ENCODE results near the gene BRI3.

Gene BRI3

DNA sequence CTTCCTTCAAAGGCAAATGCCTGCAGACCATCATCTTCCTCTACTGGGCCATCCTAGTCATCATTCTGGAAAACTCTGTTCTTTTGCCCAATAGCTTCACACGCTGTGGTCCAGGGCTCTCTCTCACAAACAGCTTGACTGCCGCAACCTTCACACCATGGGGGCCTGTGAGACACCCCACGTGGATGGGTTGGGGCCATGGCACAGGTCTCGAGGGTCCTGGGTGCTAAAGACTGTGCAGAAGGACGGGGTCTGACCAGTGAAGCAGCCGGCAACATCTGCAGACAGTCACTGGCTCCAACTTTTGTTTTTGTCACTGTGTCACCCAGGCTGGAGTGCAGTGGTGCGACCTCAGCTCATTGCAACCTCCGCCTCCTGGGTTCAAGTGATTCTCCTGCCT lies 28.1 kb downstream of the BRI3 start:
- no peak overlapping the region for H3K23ac ChIP-seq (ENCODE audit: low read length)
- no peak overlapping the region for H2BK120ac ChIP-seq (ENCODE audit: insufficient read depth, low read length, poor library complexity)

DNA sequence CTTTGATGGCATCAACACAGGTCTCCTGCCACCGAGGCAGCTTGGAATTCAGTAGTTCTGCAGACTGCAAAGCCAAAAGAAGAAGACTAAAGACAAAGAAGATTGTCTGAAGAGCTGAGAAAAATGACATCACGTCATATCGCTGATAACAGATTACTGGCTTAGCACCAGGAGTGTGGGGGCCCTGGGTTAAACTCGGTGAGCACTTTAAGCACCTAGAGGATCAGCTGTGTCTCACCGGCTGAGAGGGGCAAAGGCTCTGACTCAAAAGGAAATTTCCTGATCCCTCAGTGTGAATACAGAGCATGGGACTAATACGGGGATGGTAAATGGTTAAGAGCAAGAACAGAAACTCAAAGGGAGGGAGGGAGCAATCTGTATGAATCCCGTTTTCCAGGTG lies 30.7 kb downstream of the BRI3 start:
- no peak overlapping the region for H3K9ac ChIP-seq (ENCODE audit: low read length)
- H3K14ac ChIP-seq (ENCODE audit: low read length): no peak overlapping the region
- no peak overlapping the region for H3K4me3 ChIP-seq (ENCODE audit: low read depth, low read length)
- no peak overlapping the region for H2BK5ac ChIP-seq (ENCODE audit: low read depth, low read length, poor library complexity)
- no peak overlapping the region for H2AK5ac ChIP-seq (ENCODE audit: low read length)
- no peak overlapping the region for H2BK12ac ChIP-seq (ENCODE audit: low read length)
- no peak overlapping the region for H4K8ac ChIP-seq (ENCODE audit: low read depth, low read length)
- H3K4me2 ChIP-seq (ENCODE audit: low read length): no peak overlapping the region
- H4K91ac ChIP-seq (ENCODE audit: low read depth, low read length): no peak overlapping the region
- no peaks in the 10 kb centered on the region for H3K27me3 ChIP-seq (ENCODE audit: insufficient read depth, low read length)
- no peak overlapping the region for H3K18ac ChIP-seq (ENCODE audit: low read length)
- H3K79me1 ChIP-seq (ENCODE audit: low read length): peaks cover 2% of the 10 kb centered on the region
- no peak overlapping the region for H2BK120ac ChIP-seq (ENCODE audit: insufficient read depth, low read length, poor library complexity)
- H3K4me1 ChIP-seq (ENCODE audit: control insufficient read depth in 1 of 2, insufficient read depth in 2 of 2, low read length in 2 of 2): peaks cover 11% of the 10 kb centered on the region in 2 experiments
- H3K27ac ChIP-seq (ENCODE audit: low read depth, low read length): no peak overlapping the region
- DNase-seq: no peak
- peaks cover 39 to 62% of the 10 kb centered on the region in 2 experiments for H3K36me3 ChIP-seq (ENCODE audit: control insufficient read depth in 1 of 2, insufficient read depth in 2 of 2, low read length in 2 of 2)
- peaks cover 2% of the 10 kb centered on the region for H3K9me3 ChIP-seq (ENCODE audit: insufficient read depth, low read depth, low read length)
- H4K12ac ChIP-seq (ENCODE audit: low read depth, low read length): no peak overlapping the region
- H3K4ac ChIP-seq (ENCODE audit: low read depth, low read length): no peak overlapping the region
- no peak overlapping the region for H2AFZ ChIP-seq (ENCODE audit: insufficient read depth, low read length, poor library complexity)
- no CpG with 5 or more reads among the region's 7 CpGs for WGBS (ENCODE audit: extremely low coverage, insufficient coverage, insufficient read length)
- no peaks in the 10 kb centered on the region for H3K79me2 ChIP-seq (ENCODE audit: control insufficient read depth, insufficient read depth, low read length, poor library complexity)
- no peak overlapping the region for H3K23ac ChIP-seq (ENCODE audit: low read length)

More for the DNA sequence above, 28.1 kb downstream of the BRI3 start:
- no peak overlapping the region for H4K91ac ChIP-seq (ENCODE audit: low read depth, low read length)
- no peak overlapping the region for H3K4me3 ChIP-seq (ENCODE audit: low read depth, low read length)
- no CpG with 5 or more reads among the region's 8 CpGs for WGBS (ENCODE audit: extremely low coverage, insufficient coverage, insufficient read length)
- DNase-seq: no peak
- no peak overlapping the region for H3K27ac ChIP-seq (ENCODE audit: low read depth, low read length)
- H3K27me3 ChIP-seq (ENCODE audit: insufficient read depth, low read length): no peaks in the 10 kb centered on the region
- no peaks in the 10 kb centered on the region for H3K79me2 ChIP-seq (ENCODE audit: control insufficient read depth, insufficient read depth, low read length, poor library complexity)
- H2BK12ac ChIP-seq (ENCODE audit: low read length): no peak overlapping the region
- H3K9ac ChIP-seq (ENCODE audit: low read length): no peak overlapping the region
- H3K9me3 ChIP-seq (ENCODE audit: insufficient read depth, low read depth, low read length): no peaks in the 10 kb centered on the region
- H3K14ac ChIP-seq (ENCODE audit: low read length): no peak overlapping the region
- no peak overlapping the region for H4K12ac ChIP-seq (ENCODE audit: low read depth, low read length)
- no peak overlapping the region for H2AFZ ChIP-seq (ENCODE audit: insufficient read depth, low read length, poor library complexity)
- H2AK5ac ChIP-seq (ENCODE audit: low read length): no peak overlapping the region
- H4K8ac ChIP-seq (ENCODE audit: low read depth, low read length): no peak overlapping the region
- H3K18ac ChIP-seq (ENCODE audit: low read length): no peak overlapping the region
- H3K4me2 ChIP-seq (ENCODE audit: low read length): no peak overlapping the region
- H3K36me3 ChIP-seq (ENCODE audit: control insufficient read depth in 1 of 2, insufficient read depth in 2 of 2, low read length in 2 of 2): peaks cover 47 to 61% of the 10 kb centered on the region in 2 experiments
- no peak overlapping the region for H2BK5ac ChIP-seq (ENCODE audit: low read depth, low read length, poor library complexity)
- H3K4me1 ChIP-seq (ENCODE audit: control insufficient read depth in 1 of 2, insufficient read depth in 2 of 2, low read length in 2 of 2): peaks cover 13 to 15% of the 10 kb centered on the region in 2 experiments
- H3K4ac ChIP-seq (ENCODE audit: low read depth, low read length): no peak overlapping the region
- H3K79me1 ChIP-seq (ENCODE audit: low read length): peaks cover 2% of the 10 kb centered on the region

DNA sequence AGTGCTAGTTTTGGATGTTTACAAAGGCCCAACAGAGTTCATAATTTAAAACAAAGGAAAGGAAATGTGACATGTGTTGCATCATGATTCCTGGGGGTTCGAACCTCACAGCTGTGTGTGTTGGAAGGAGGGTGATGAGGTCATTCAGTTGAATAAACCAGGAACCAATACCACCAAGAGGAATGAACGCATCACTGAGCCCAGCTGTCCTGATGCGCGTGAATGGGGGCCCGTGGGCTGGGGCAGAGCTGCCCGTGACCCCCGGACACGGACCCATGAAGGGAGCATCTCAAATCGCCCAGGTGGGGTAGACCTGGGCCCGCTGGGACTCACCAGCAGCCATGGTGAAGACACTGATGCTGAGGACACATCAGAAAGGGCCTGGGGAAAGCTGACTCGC lies 33.0 kb downstream of the BRI3 start:
- no peak overlapping the region for H3K4ac ChIP-seq (ENCODE audit: low read depth, low read length)
- peaks cover 6 to 8% of the 10 kb centered on the region in 2 experiments for H3K4me1 ChIP-seq (ENCODE audit: control insufficient read depth in 1 of 2, insufficient read depth in 2 of 2, low read length in 2 of 2)
- WGBS (ENCODE audit: extremely low coverage, insufficient coverage, insufficient read length): no CpG with 5 or more reads among the region's 11 CpGs
- H3K27ac ChIP-seq (ENCODE audit: low read depth, low read length): no peak overlapping the region
- H2AK5ac ChIP-seq (ENCODE audit: low read length): no peak overlapping the region
- no peaks in the 10 kb centered on the region for H3K79me2 ChIP-seq (ENCODE audit: control insufficient read depth, insufficient read depth, low read length, poor library complexity)
- H2BK5ac ChIP-seq (ENCODE audit: low read depth, low read length, poor library complexity): no peak overlapping the region
- H3K27me3 ChIP-seq (ENCODE audit: insufficient read depth, low read length): no peaks in the 10 kb centered on the region
- no peak for DNase-seq
- peaks cover 31 to 59% of the 10 kb centered on the region in 2 experiments for H3K36me3 ChIP-seq (ENCODE audit: control insufficient read depth in 1 of 2, insufficient read depth in 2 of 2, low read length in 2 of 2)
- no peak overlapping the region for H4K8ac ChIP-seq (ENCODE audit: low read depth, low read length)
- H4K91ac ChIP-seq (ENCODE audit: low read depth, low read length): no peak overlapping the region
- no peak overlapping the region for H2BK12ac ChIP-seq (ENCODE audit: low read length)
- no peak overlapping the region for H2BK120ac ChIP-seq (ENCODE audit: insufficient read depth, low read length, poor library complexity)
- no peak overlapping the region for H3K14ac ChIP-seq (ENCODE audit: low read length)
- no peak overlapping the region for H3K4me2 ChIP-seq (ENCODE audit: low read length)
- H3K79me1 ChIP-seq (ENCODE audit: low read length): peaks cover 4% of the 10 kb centered on the region
- H3K18ac ChIP-seq (ENCODE audit: low read length): no peak overlapping the region
- no peak overlapping the region for H2AFZ ChIP-seq (ENCODE audit: insufficient read depth, low read length, poor library complexity)
- H3K9ac ChIP-seq (ENCODE audit: low read length): no peak overlapping the region
- no peak overlapping the region for H3K23ac ChIP-seq (ENCODE audit: low read length)
- peaks cover 9% of the 10 kb centered on the region for H3K9me3 ChIP-seq (ENCODE audit: insufficient read depth, low read depth, low read length)
- H3K4me3 ChIP-seq (ENCODE audit: low read depth, low read length): no peak overlapping the region
- no peak overlapping the region for H4K12ac ChIP-seq (ENCODE audit: low read depth, low read length)

DNA sequence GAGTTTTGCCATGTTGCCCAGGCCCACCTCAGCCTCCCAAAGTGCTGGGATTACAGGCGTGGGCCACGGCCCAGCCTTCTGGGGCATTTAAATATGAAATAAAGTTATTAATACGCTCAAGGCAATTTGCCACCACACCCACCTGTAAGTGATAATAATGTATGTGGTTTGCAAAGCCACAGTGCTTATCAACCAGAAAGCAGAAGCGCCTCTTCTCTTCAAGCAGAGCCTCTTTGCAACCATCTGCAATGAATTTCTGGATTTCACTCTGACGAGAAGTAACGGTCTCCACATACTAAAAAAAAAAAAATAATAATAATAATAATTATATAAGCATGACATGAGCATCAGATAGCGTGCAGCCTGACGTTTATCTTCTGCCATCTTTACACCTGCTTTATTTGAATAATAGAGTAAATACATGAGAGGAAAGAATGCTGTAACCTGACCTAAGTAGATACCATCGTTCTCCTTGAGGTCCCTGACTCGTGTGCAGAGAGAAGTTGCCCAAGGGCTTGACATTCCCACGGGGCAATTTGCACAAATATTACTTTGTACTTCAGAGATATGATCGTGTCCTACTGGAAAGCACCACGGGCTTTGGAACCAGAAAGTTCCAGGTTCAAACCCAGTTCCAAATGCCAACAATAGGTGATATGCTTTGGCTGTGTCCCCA lies 34.0 kb downstream of the BRI3 start:
- no peak overlapping the region for H3K9ac ChIP-seq (ENCODE audit: low read length)
- no peaks in the 10 kb centered on the region for H3K79me2 ChIP-seq (ENCODE audit: control insufficient read depth, insufficient read depth, low read length, poor library complexity)
- no peak overlapping the region for H2BK12ac ChIP-seq (ENCODE audit: low read length)
- H3K4me2 ChIP-seq (ENCODE audit: low read length): no peak overlapping the region
- no CpG with 5 or more reads among the region's 13 CpGs for WGBS (ENCODE audit: extremely low coverage, insufficient coverage, insufficient read length)
- H4K91ac ChIP-seq (ENCODE audit: low read depth, low read length): no peak overlapping the region
- H2BK5ac ChIP-seq (ENCODE audit: low read depth, low read length, poor library complexity): no peak overlapping the region
- H3K4me3 ChIP-seq (ENCODE audit: low read depth, low read length): no peak overlapping the region
- H3K23ac ChIP-seq (ENCODE audit: low read length): no peak overlapping the region
- H4K12ac ChIP-seq (ENCODE audit: low read depth, low read length): no peak overlapping the region
- H2BK120ac ChIP-seq (ENCODE audit: insufficient read depth, low read length, poor library complexity): no peak overlapping the region
- peaks cover 6 to 8% of the 10 kb centered on the region in 2 experiments for H3K4me1 ChIP-seq (ENCODE audit: control insufficient read depth in 1 of 2, insufficient read depth in 2 of 2, low read length in 2 of 2)
- H3K27ac ChIP-seq (ENCODE audit: low read depth, low read length): no peak overlapping the region
- no peak overlapping the region for H3K4ac ChIP-seq (ENCODE audit: low read depth, low read length)
- H2AK5ac ChIP-seq (ENCODE audit: low read length): no peak overlapping the region
- H4K8ac ChIP-seq (ENCODE audit: low read depth, low read length): no peak overlapping the region
- H3K14ac ChIP-seq (ENCODE audit: low read length): no peak overlapping the region
- H3K36me3 ChIP-seq (ENCODE audit: control insufficient read depth in 1 of 2, insufficient read depth in 2 of 2, low read length in 2 of 2): peaks cover 27 to 54% of the 10 kb centered on the region in 2 experiments
- DNase-seq: peak; percentile 66 to 89
- H3K9me3 ChIP-seq (ENCODE audit: insufficient read depth, low read depth, low read length): peaks cover 9% of the 10 kb centered on the region
- peaks cover 4% of the 10 kb centered on the region for H3K79me1 ChIP-seq (ENCODE audit: low read length)
- no peak overlapping the region for H2AFZ ChIP-seq (ENCODE audit: insufficient read depth, low read length, poor library complexity)
- H3K18ac ChIP-seq (ENCODE audit: low read length): no peak overlapping the region
- no peaks in the 10 kb centered on the region for H3K27me3 ChIP-seq (ENCODE audit: insufficient read depth, low read length)
